Endothelial cell of umbilical vein (primary cell): ENCODE measurements around the gene POLR2F.

Experiments
- CTCF ChIP-seq, 2 donors: IDR thresholded peaks; 1 replicate in 1 of 2; 2 replicates in 1 of 2; pipeline ENCODE4 v1.5.1; 2011; ENCODE audit warnings: low read length in 2 of 2, mild to moderate bottlenecking in 2 of 2, moderate library complexity in 2 of 2, control low read depth in 1 of 2, inconsistent platforms in 1 of 2, low read depth in 1 of 2; ENCODE audit not compliant: insufficient read depth in 1 of 2; ENCODE audit errors: extremely low read depth in 1 of 2
- EZH2 ChIP-seq: IDR thresholded peaks from 2 replicates; pipeline ENCODE4 v1.6.1; 2012; ENCODE audit warnings: borderline replicate concordance, low read depth, mild to moderate bottlenecking, moderate library complexity, low read length, inconsistent platforms; ENCODE audit not compliant: severe bottlenecking
- GATA2 ChIP-seq: IDR thresholded peaks from 2 replicates; pipeline ENCODE4 v1.7.0; 2011; ENCODE audit warnings: low read depth, mild to moderate bottlenecking, moderate library complexity, mixed read lengths, low read length; ENCODE audit not compliant: insufficient read length, insufficient read depth
- POLR2AphosphoS5 ChIP-seq: IDR thresholded peaks from 2 replicates; pipeline ENCODE4 v1.6.1; 2012; ENCODE audit warnings: low read depth, mild to moderate bottlenecking, control low read depth, low read length, moderate library complexity; ENCODE audit not compliant: insufficient read depth

- TF ChIP-seq POLR2AphosphoS5 (no peak), CTCF (IDR thresholded peaks at IDR 0.05; ENCODE audit: extremely low read depth in 1 of 2, insufficient read depth in 1 of 2, low read depth in 1 of 2, low read length in 2 of 2) (no peak), GATA2 (no peak), EZH2 (no peak)
These were observed 21.6 kb upstream of the POLR2F start for GRCh38 chr22:37931893-37932389.
